Left ventricle myocardium inferior (tissue), 1 donor: Measurements from ENCODE around the gene RFC4. TPM values are rescaled to one million over a fixed set of nuclear protein-coding genes. Genes with fewer than 3 reads are reported as not detected.

Experiments
- DNase-seq: peaks from one replicate; pipeline ENCODE4 v3.0.0-alpha.2; 2020
- H3K27ac ChIP-seq: fragments of 200-600 bp; replicated peaks from 2 replicates; pipeline ENCODE4 v1.8.0; 2021
- H3K27me3 ChIP-seq: fragments of 200-600 bp; 2 replicates; pipeline ENCODE4 v1.8.0; 2021; ENCODE audit warnings: low read depth
- H3K36me3 ChIP-seq: fragments of 200-600 bp; 2 replicates; pipeline ENCODE4 v1.8.0; 2021
- H3K4me1 ChIP-seq: fragments of 200-600 bp; 2 replicates; pipeline ENCODE4 v1.8.0; 2021
- H3K4me3 ChIP-seq: fragments of 200-600 bp; 2 replicates; pipeline ENCODE4 v1.8.0; 2021; ENCODE audit warnings: mild to moderate bottlenecking, moderate library complexity
- H3K9me3 ChIP-seq: fragments of 200-600 bp; replicated peaks from 2 replicates; pipeline ENCODE4 v1.8.0; 2021
- intact Hi-C: fragments of 100-400 bp; cut with micrococcal nuclease; formaldehyde crosslinking; loops from one replicate; pipeline ENCODE4 v1.11.0; 2022
- total RNA-seq: library from RNA; stranded (reverse); fragmentation: NEBNext Ultra II Directional; extraction: Animal tissue kit (Norgen Biotek cat#: 25700); gene quantifications from one replicate; pipeline ENCODE4 v1.2.1, GENCODE V29; 2021
- TF ChIP-seq, protein P1 (sequence below): fragments of 200-600 bp; IDR thresholded peaks from 2 replicates; pipeline ENCODE4 v1.8.0; 2021; ENCODE audit warnings: antibody characterized with exemption, mild to moderate bottlenecking, borderline replicate concordance
- donor health status: DM: no; HTN: yes; CAD: no; lungs with severe emphysema.

Gene RFC4
- total RNA-seq, 1 donor from 2014 or later = 9.6 TPM

DNA sequence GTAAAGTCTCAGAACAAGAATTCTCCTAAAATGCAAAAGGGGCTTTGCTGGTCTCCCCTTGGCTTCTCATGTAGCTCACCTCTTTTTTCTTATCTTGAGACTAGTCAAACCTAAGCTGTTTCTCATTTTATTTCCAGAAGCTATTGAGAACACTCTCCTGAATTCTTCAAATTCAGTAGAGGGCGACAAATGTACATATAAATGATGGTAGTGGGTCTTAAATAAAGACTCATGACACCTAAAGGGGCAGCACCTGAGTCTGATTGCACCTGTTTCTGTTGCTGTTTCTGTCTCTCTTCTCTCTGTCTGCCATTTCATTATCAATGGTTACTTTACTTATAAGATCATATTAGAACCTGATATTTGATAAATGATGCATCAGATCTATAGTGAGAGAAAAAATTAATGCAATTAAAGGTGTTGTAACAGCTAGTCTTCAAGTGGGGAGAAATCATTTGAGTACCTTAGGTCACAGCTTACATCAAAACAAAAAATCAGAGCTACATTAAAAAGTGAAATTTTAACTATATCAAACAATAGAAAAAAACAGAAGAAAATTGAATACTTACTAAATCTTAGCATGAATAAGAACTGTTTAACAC lies 43.2 kb upstream of the RFC4 start:
- Histone ChIP-seq H3K4me3 (no peak overlapping the region), H3K36me3 (no peaks in the 10 kb centered on the region), H3K9me3 (no peaks in the 10 kb centered on the region), H3K27ac (no peak overlapping the region), H3K4me1 (no peaks in the 10 kb centered on the region), H3K27me3 (peaks cover 24% of the 10 kb centered on the region)
- intact Hi-C loops = loop anchor here (5.0 kb wide), 1 partner anchor 318 kb away; no protein-coding TSS in a partner anchor
- no peak for DNase-seq
- TF ChIP-seq, protein P1, sequence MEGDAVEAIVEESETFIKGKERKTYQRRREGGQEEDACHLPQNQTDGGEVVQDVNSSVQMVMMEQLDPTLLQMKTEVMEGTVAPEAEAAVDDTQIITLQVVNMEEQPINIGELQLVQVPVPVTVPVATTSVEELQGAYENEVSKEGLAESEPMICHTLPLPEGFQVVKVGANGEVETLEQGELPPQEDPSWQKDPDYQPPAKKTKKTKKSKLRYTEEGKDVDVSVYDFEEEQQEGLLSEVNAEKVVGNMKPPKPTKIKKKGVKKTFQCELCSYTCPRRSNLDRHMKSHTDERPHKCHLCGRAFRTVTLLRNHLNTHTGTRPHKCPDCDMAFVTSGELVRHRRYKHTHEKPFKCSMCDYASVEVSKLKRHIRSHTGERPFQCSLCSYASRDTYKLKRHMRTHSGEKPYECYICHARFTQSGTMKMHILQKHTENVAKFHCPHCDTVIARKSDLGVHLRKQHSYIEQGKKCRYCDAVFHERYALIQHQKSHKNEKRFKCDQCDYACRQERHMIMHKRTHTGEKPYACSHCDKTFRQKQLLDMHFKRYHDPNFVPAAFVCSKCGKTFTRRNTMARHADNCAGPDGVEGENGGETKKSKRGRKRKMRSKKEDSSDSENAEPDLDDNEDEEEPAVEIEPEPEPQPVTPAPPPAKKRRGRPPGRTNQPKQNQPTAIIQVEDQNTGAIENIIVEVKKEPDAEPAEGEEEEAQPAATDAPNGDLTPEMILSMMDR = peak; percentile 73

DNA sequence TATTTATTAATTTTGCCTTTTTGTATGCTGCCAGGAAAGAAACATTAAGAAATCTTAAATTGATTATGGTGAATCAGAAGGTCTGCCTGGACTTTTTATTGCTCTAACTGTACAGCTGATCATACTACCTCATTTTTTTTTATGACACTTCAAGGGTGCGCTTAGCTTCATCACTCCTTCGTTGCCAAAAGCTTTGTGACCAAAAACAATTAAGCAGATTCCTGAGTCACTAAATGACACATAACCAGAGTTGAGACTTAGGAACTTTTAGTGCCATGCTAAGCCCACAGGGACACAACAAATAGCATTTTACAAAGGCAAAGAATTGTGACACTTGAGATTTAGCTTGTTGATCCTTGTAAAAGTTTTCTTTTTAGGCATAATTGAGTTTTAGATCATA lies 41.2 kb upstream of the RFC4 start:
- no peak overlapping the region for H3K27ac ChIP-seq
- intact Hi-C loops = loop anchor here (5.0 kb wide), 1 partner anchor 320 kb away; no protein-coding TSS in a partner anchor
- H3K27me3 ChIP-seq = peaks cover 33% of the 10 kb centered on the region
- H3K4me3 ChIP-seq = no peak overlapping the region
- no peak for DNase-seq
- H3K36me3 ChIP-seq = no peaks in the 10 kb centered on the region
- no peaks in the 10 kb centered on the region for H3K9me3 ChIP-seq
- TF ChIP-seq, protein P1 = no peak
- no peaks in the 10 kb centered on the region for H3K4me1 ChIP-seq

DNA sequence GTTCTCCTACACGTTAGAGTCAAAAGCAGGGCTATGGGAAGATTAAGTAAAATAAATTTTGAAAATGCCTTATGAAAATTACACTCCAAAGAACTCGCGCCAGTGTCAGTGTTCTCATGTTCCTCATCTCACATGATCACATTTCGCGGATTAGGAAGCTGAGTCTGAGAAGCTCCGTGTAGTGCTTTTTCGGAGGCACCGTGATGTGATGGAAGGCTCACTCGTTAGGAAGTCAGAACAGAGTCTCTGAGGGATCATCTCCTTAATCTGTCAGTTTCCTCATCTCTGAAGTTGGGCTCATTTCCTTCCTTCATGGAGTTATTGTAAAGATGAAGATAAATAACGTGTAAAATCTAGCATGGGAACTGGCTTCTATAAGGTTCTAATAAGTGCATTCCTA lies 39.5 kb upstream of the RFC4 start:
- H3K36me3 ChIP-seq = no peaks in the 10 kb centered on the region
- H3K4me1 ChIP-seq = no peaks in the 10 kb centered on the region
- DNase-seq = no peak
- peaks cover 33% of the 10 kb centered on the region for H3K27me3 ChIP-seq
- TF ChIP-seq, protein P1 = no peak
- intact Hi-C loops = loop anchor here (5.0 kb wide), 1 partner anchor 322 kb away; no protein-coding TSS in a partner anchor
- H3K27ac ChIP-seq = no peak overlapping the region
- H3K4me3 ChIP-seq = no peak overlapping the region
- H3K9me3 ChIP-seq = no peaks in the 10 kb centered on the region

DNA sequence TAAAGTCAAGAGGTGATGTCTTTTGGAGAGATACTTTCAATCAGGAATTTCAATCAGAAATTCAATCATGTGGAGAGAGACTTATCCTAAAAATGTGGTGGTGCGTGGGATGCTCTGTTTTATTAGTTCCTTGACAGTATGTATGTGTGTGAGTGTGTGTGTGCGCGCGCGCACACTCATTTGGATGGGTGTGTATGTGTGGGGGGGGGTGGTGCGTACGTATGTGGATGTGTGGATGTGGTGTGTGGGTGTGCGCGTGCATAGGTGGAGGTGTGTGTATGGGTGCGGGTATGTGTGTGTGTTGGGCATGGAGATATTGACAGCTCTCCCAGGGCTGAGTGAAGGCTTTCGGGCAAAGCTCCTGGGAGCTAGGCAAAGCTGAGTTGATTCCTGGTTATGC lies 38.6 kb upstream of the RFC4 start:
- H3K4me1 ChIP-seq = no peaks in the 10 kb centered on the region
- H3K36me3 ChIP-seq = no peaks in the 10 kb centered on the region
- H3K27ac ChIP-seq = no peak overlapping the region
- no peak overlapping the region for H3K4me3 ChIP-seq
- no peak for DNase-seq
- no peaks in the 10 kb centered on the region for H3K9me3 ChIP-seq
- peaks cover 33% of the 10 kb centered on the region for H3K27me3 ChIP-seq
- TF ChIP-seq, protein P1 = no peak
- intact Hi-C loops = loop anchor here (5.0 kb wide), 1 partner anchor 322 kb away; no protein-coding TSS in a partner anchor

DNA sequence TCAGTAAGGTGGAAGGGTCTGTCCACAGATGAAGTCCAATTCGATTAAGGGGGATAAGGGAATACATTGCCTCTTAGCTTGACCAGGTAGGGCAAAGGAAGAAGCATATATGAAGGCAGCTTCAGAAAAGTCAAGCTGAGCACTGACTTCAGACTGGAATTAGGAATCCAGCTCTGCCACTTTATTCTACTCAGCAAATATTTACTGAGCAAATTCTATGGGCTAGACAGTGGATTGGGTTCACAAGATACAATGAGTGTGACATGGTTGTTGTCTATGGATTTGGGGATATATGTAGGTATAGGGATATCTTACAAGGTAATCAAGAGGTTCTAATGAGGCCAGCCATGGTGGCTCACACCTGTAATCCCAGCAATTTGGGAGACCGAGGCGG lies 36.8 kb upstream of the RFC4 start:
- TF ChIP-seq, protein P1 = no peak
- Histone ChIP-seq H3K4me1 (no peaks in the 10 kb centered on the region), H3K27me3 (peaks cover 33% of the 10 kb centered on the region), H3K27ac (no peak overlapping the region), H3K9me3 (no peaks in the 10 kb centered on the region), H3K36me3 (no peaks in the 10 kb centered on the region), H3K4me3 (no peak overlapping the region)
- intact Hi-C loops = no loop called here
- no peak for DNase-seq
